HFFc6 (cell line): ENCODE measurements around the gene FAM120A. TPM values are rescaled to one million over a fixed set of nuclear protein-coding genes. Genes with fewer than 3 reads are reported as not detected.

ENCODE experiments used
- DNase-seq: peaks from one replicate; pipeline ENCODE4 v3.0.0-alpha.2; 2018
- H3K27ac Mint-ChIP-seq: 2 replicates; pipeline ENCODE4 v1.8.0; 2020; ENCODE audit warnings: mild to moderate bottlenecking, mixed read lengths
- H3K27me3 Mint-ChIP-seq: 2 replicates; pipeline ENCODE4 v1.8.0; 2021; ENCODE audit warnings: mild to moderate bottlenecking, moderate library complexity, mixed read lengths; ENCODE audit not compliant: insufficient read depth
- H3K36me3 Mint-ChIP-seq: 2 replicates; pipeline ENCODE4 v1.8.0; 2021; ENCODE audit warnings: low read depth, mixed read lengths
- H3K4me1 Mint-ChIP-seq: 2 replicates; pipeline ENCODE4 v1.8.0; 2020; ENCODE audit warnings: low read depth, mixed read lengths
- H3K4me3 Mint-ChIP-seq: 2 replicates; pipeline ENCODE4 v1.8.0; 2020; ENCODE audit warnings: mild to moderate bottlenecking, moderate library complexity, mixed read lengths
- H3K9me3 Mint-ChIP-seq: 2 replicates; pipeline ENCODE4 v1.8.0; 2020; ENCODE audit warnings: mild to moderate bottlenecking, mixed read lengths
- CTCF ChIP-seq: fragments of 200-600 bp; sonication (generic); IDR thresholded peaks from 2 replicates; pipeline ENCODE4 v1.5.0; 2021; ENCODE audit warnings: antibody characterized with exemption, mild to moderate bottlenecking
- total RNA-seq, 6 experiments: library from RNA; stranded (reverse); fragmentation: NEBNext Ultra II Directional; extraction: Animal tissue kit (Norgen Biotek cat#: 25700); gene quantifications; 2 replicates in 1 of 6; 3 replicates in 5 of 6; pipeline ENCODE4 v1.2.3, GENCODE V29; 2021

FAM120A gene
- total RNA-seq, 6 experiments from 2014 or later = 139 to 161 (median 155) TPM

GRCh38 chr9:93595861-93596365, 144.4 kb downstream of the FAM120A start:
- no peaks in the 10 kb centered on the region for H3K9me3 Mint-ChIP-seq
- no peak overlapping the region for H3K27ac Mint-ChIP-seq
- H3K4me1 Mint-ChIP-seq = peaks cover 21% of the 10 kb centered on the region
- no peak overlapping the region for H3K4me3 Mint-ChIP-seq
- peaks cover 2% of the 10 kb centered on the region; the same call in 1 of the 2 replicates for H3K27me3 Mint-ChIP-seq
- TF ChIP-seq CTCF = no peak
- no peak for DNase-seq
- no peaks in the 10 kb centered on the region for H3K36me3 Mint-ChIP-seq

- peaks cover 2% of the 10 kb centered on the region; the same call in 1 of the 2 replicates for H3K27me3 Mint-ChIP-seq
- TF ChIP-seq CTCF = no peak
- no peak overlapping the region for H3K27ac Mint-ChIP-seq
- no peak for DNase-seq
- peaks cover 18% of the 10 kb centered on the region for H3K4me1 Mint-ChIP-seq
- H3K36me3 Mint-ChIP-seq = no peaks in the 10 kb centered on the region
- no peaks in the 10 kb centered on the region for H3K9me3 Mint-ChIP-seq
- H3K4me3 Mint-ChIP-seq = no peak overlapping the region
These were observed 144.9 kb downstream of the FAM120A start for GRCh38 chr9:93596399-93596798.

GRCh38 chr9:93597142-93597706, 145.7 kb downstream of the FAM120A start:
- Mint-ChIP-seq H3K4me1 (peaks cover 16% of the 10 kb centered on the region), H3K27me3 (peaks cover 2% of the 10 kb centered on the region; the same call in 1 of the 2 replicates), H3K4me3 (no peak overlapping the region), H3K36me3 (no peaks in the 10 kb centered on the region), H3K9me3 (no peaks in the 10 kb centered on the region), H3K27ac (no peak overlapping the region)
- no peak for DNase-seq
- no peak for TF ChIP-seq CTCF

GRCh38 chr9:93597871-93598646, 146.6 kb downstream of the FAM120A start:
- Mint-ChIP-seq H3K4me1 (peaks cover 12% of the 10 kb centered on the region), H3K27ac (no peak overlapping the region), H3K4me3 (no peak overlapping the region), H3K27me3 (peaks cover 2% of the 10 kb centered on the region; the same call in 1 of the 2 replicates), H3K36me3 (no peaks in the 10 kb centered on the region), H3K9me3 (no peaks in the 10 kb centered on the region)
- DNase-seq = no peak
- no peak for TF ChIP-seq CTCF

- peaks cover 6% of the 10 kb centered on the region for H3K4me1 Mint-ChIP-seq
- H3K36me3 Mint-ChIP-seq = no peaks in the 10 kb centered on the region; the same call in 1 of the 2 replicates
- DNase-seq = no peak
- TF ChIP-seq CTCF = no peak
- no peaks in the 10 kb centered on the region for H3K9me3 Mint-ChIP-seq
- peaks cover 2% of the 10 kb centered on the region; the same call in 1 of the 2 replicates for H3K27me3 Mint-ChIP-seq
- no peak overlapping the region for H3K4me3 Mint-ChIP-seq
- no peak overlapping the region for H3K27ac Mint-ChIP-seq
These were observed 147.3 kb downstream of the FAM120A start for GRCh38 chr9:93598647-93599241.
